K562 (cell line): Measurements from ENCODE around the gene SLC22A23. TPM values are rescaled to one million over a fixed set of nuclear protein-coding genes. Genes with fewer than 3 reads are reported as not detected.
A peak's percentile ranks its signal among the peaks of the same experiment; 100 is the strongest.

Experiments
- ATF1 ChIP-seq, 2 experiments: fragments of 450-650 bp in 1 of 2; IDR thresholded peaks; 2 replicates each; pipeline ENCODE4 v1.6.1; 2016; ENCODE audit warnings: missing compliant biosample characterization in 1 of 2, missing genetic modification characterization in 1 of 2
- ATF6 ChIP-seq: sonication (generic); formaldehyde crosslinking; IDR thresholded peaks from 2 replicates; pipeline ENCODE4 v1.4.0; 2020; ENCODE audit warnings: mild to moderate bottlenecking, missing genetic modification reagents
- BDP1 ChIP-seq: IDR thresholded peaks from 3 replicates; pipeline ENCODE4 v1.6.1; 2011; ENCODE audit not compliant: insufficient read length, insufficient read depth
- CEBPZ ChIP-seq: fragments of 150-350 bp; IDR thresholded peaks from 2 replicates; pipeline ENCODE4 v1.6.1; 2014; ENCODE audit warnings: low read depth, mild to moderate bottlenecking, low read length, borderline replicate concordance
- HDAC2 ChIP-seq: fragments of 450-650 bp; IDR thresholded peaks from 2 replicates; pipeline ENCODE4 v1.6.1; 2016; ENCODE audit warnings: mild to moderate bottlenecking
- MCM7 ChIP-seq, 2 experiments: fragments of 450-650 bp; IDR thresholded peaks; 2 replicates each; pipeline ENCODE4 v1.6.1; 2016 to 2018
- MYC ChIP-seq, 2 experiments: fragments of 250-450 bp in 1 of 2; sonication (Bioruptor Pico) in 1 of 2; IDR thresholded peaks; 2 replicates each; pipeline versions ENCODE4 v1.5.1 to v1.6.1; 2012 to 2021; ENCODE audit warnings: low read depth in 2 of 2, borderline replicate concordance in 1 of 2, improper control_type of control experiment in 1 of 2, low read length in 1 of 2, mild to moderate bottlenecking in 1 of 2, moderate library complexity in 1 of 2
- POLR3G ChIP-seq: IDR thresholded peaks from 2 replicates; pipeline ENCODE4 v1.6.1; 2011; ENCODE audit not compliant: insufficient read length, insufficient replicate concordance; ENCODE audit errors: extremely low read depth
- SMARCA5 ChIP-seq: fragments of 450-650 bp; IDR thresholded peaks from 2 replicates; pipeline ENCODE4 v1.6.1; 2016
- SP2 ChIP-seq: IDR thresholded peaks from 2 replicates; pipeline ENCODE4 v1.6.1; 2011; ENCODE audit warnings: mild to moderate bottlenecking, low read depth, low read length, moderate library complexity; ENCODE audit not compliant: poor library complexity, severe bottlenecking; ENCODE audit errors: extremely low read depth
- SRSF3 ChIP-seq: fragments of 200-400 bp; formaldehyde crosslinking; IDR thresholded peaks from 2 replicates; pipeline ENCODE4 v1.6.1; 2016; ENCODE audit warnings: mild to moderate bottlenecking, low read length, moderate library complexity; ENCODE audit not compliant: insufficient read depth
- TAF15 ChIP-seq: fragments of 200-400 bp; formaldehyde crosslinking; IDR thresholded peaks from 2 replicates; pipeline ENCODE4 v1.6.1; 2017; ENCODE audit warnings: mild to moderate bottlenecking, low read depth, low read length, moderate library complexity
- ZBTB49 ChIP-seq: sonication (generic); formaldehyde crosslinking; IDR thresholded peaks from 2 replicates; pipeline ENCODE4 v1.8.0; 2022; ENCODE audit warnings: missing genetic modification reagents, mild to moderate bottlenecking, borderline replicate concordance
- ZFX ChIP-seq: sonication (generic); formaldehyde crosslinking; IDR thresholded peaks from 2 replicates; pipeline ENCODE4 v1.8.0; 2022; ENCODE audit warnings: mild to moderate bottlenecking, missing genetic modification reagents, moderate library complexity
- ZNF696 ChIP-seq: fragments of 250-450 bp; sonication (Bioruptor Pico); conservative IDR thresholded peaks from 2 replicates; pipeline ENCODE4 v1.4.0; 2020; ENCODE audit warnings: mild to moderate bottlenecking, moderate library complexity
- ZNF778 ChIP-seq: fragments of 450-650 bp; formaldehyde crosslinking; IDR thresholded peaks from 2 replicates; pipeline ENCODE4 v1.4.0; 2020; ENCODE audit warnings: mild to moderate bottlenecking, moderate library complexity
- polyA plus RNA-seq, 8 experiments: library from polyadenylated mRNA; depleted of rRNA in 4 of 8; stranded (reverse) in 5 of 8; unstranded in 3 of 8; fragments of >200 nt; fragmentation: Nextera tagmentation in 2 of 8; fragmentation: Illumina TruSeq in 1 of 8; extraction: Ambion mirVana in 2 of 8; extraction: Trizol in 1 of 8; gene quantifications; 2 replicates each; pipeline versions ENCODE4 v1.2.1 to v1.2.3, GENCODE V29; 2011 to 2014; ENCODE audit warnings: inconsistent platforms in 1 of 8, missing spikeins in 1 of 8
- total RNA-seq, 7 experiments: library from RNA; depleted of rRNA in 6 of 7; stranded (reverse); fragments of >200 nt in 6 of 7; fragmentation: Illumina TruSeq in 2 of 7; extraction: Trizol in 2 of 7; gene quantifications; 2 replicates each; pipeline versions ENCODE4 v1.2.1 to v1.2.3, GENCODE V29; 2011 to 2021; ENCODE audit warnings: low replicate concordance in 1 of 7
- TF ChIP-seq, protein P1 (sequence below): fragments of 450-650 bp; IDR thresholded peaks from 2 replicates; pipeline ENCODE4 v1.6.1; 2014; ENCODE audit warnings: low read depth, mild to moderate bottlenecking, moderate library complexity, borderline replicate concordance

SLC22A23 gene
- total and polyA plus RNA-seq, 9 of the 15 experiments (the other 6 are each of a cell fraction or from before 2014, with no cell fraction given) = 0.30 to 8.7 (median 2.5) TPM

GRCh38 chr6:3347826-3348225 is 109.0 kb downstream of the SLC22A23 start (continued):
- 0 out of 2 replicates have a peak, but pooled peaks have one; percentile 45 for TF ChIP-seq ATF6 (CRISPR knock-in tag)
- TF ChIP-seq SP2 = no peak
- no peak for TF ChIP-seq TAF15
- no peak for TF ChIP-seq CEBPZ
- TF ChIP-seq ATF1 (CRISPR knock-in tag; IDR thresholded peaks at IDR 0.05) = no peak
- no peak for TF ChIP-seq ATF1 (tag; IDR thresholded peaks at IDR 0.05)
- TF ChIP-seq SRSF3 = no peak
- no peak for TF ChIP-seq BDP1
- no peak for TF ChIP-seq MCM7 (IDR thresholded peaks at IDR 0.05)
- 0 out of 2 replicates have a peak, but pooled peaks have one; percentile 45 for TF ChIP-seq HDAC2
- no peak for TF ChIP-seq ZBTB49 (CRISPR knock-in tag)
- no peak for TF ChIP-seq POLR3G
- no peak for TF ChIP-seq SMARCA5
- TF ChIP-seq ZNF696 (CRISPR knock-in tag) = no peak
- TF ChIP-seq ZNF778 = no peak
- TF ChIP-seq, protein P1, sequence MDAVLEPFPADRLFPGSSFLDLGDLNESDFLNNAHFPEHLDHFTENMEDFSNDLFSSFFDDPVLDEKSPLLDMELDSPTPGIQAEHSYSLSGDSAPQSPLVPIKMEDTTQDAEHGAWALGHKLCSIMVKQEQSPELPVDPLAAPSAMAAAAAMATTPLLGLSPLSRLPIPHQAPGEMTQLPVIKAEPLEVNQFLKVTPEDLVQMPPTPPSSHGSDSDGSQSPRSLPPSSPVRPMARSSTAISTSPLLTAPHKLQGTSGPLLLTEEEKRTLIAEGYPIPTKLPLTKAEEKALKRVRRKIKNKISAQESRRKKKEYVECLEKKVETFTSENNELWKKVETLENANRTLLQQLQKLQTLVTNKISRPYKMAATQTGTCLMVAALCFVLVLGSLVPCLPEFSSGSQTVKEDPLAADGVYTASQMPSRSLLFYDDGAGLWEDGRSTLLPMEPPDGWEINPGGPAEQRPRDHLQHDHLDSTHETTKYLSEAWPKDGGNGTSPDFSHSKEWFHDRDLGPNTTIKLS = no peak
- no peak for TF ChIP-seq ZFX
- 0 out of 2 replicates have a peak, but pooled peaks have one; percentile 35 for TF ChIP-seq MYC (IDR thresholded peaks at IDR 0.05; ENCODE audit: low read depth, low read length)
- no peak for TF ChIP-seq MYC (CRISPR knock-in tag; IDR thresholded peaks at IDR 0.05; ENCODE audit: borderline replicate concordance, low read depth)
